GM19240 (cell line): Measurements from ENCODE around the gene ACY1.
"Not testable (repeated sequence)": the region's sequence is repeated elsewhere in the genome, so short reads cannot be mapped to it uniquely, and the experiment has no call there.

Experiments used
- DNase-seq: peaks from one replicate; pipeline ENCODE4 v3.0.0; 2011; ENCODE audit warnings: low spot score; ENCODE audit not compliant: insufficient read length

The ACY1 gene

GRCh38 chr3:51982352-51982837, 940 bp upstream of the ACY1 start:
- DNase-seq: peak; percentile 79

GRCh38 chr3:51983578-51984268, 388 bp downstream of the ACY1 start:
- DNase-seq: no peak

- DNase-seq: no peak
These were observed 923 bp downstream of the ACY1 start for GRCh38 chr3:51984269-51984647.

GRCh38 chr3:51985063-51985462, 1.7 kb downstream of the ACY1 start:
- no peak for DNase-seq

- DNase-seq: no peak
These were observed 2.9 kb downstream of the ACY1 start for GRCh38 chr3:51986010-51986947.

- DNase-seq: no peak
These were observed 4.2 kb downstream of the ACY1 start for GRCh38 chr3:51987568-51987967.

GRCh38 chr3:51988286-51989146, 5.2 kb downstream of the ACY1 start:
- no peak for DNase-seq

GRCh38 chr3:51990501-51990971, 7.2 kb downstream of the ACY1 start:
- DNase-seq: not testable (repeated sequence)

- no peak for DNase-seq
These were observed 8.8 kb downstream of the ACY1 start for GRCh38 chr3:51992017-51992682.

- not testable (repeated sequence) for DNase-seq
These were observed 10.3 kb downstream of the ACY1 start for GRCh38 chr3:51993657-51994056.

GRCh38 chr3:51994530-51994929, 11.2 kb downstream of the ACY1 start:
- no peak for DNase-seq

GRCh38 chr3:51995346-51996163, 12.2 kb downstream of the ACY1 start, which contains the start of gene RPL29:
Gene RPL29 (minus strand): TSS chr3:51995895. CDS start chr3:51995461, 434 bp downstream.
- DNase-seq: peak; percentile 96

GRCh38 chr3:51997172-51997571, 13.8 kb downstream of the ACY1 start:
- DNase-seq: no peak

- DNase-seq: no peak
These were observed 14.7 kb downstream of the ACY1 start for GRCh38 chr3:51997935-51998596.

- no peak for DNase-seq
These were observed 15.4 kb downstream of the ACY1 start for GRCh38 chr3:51998774-51999173.

GRCh38 chr3:51999846-52000245, 16.5 kb downstream of the ACY1 start:
- DNase-seq: no peak

GRCh38 chr3:52001443-52001974, 18.2 kb downstream of the ACY1 start:
- DNase-seq: peak; percentile 97

- no peak for DNase-seq
These were observed 19.4 kb downstream of the ACY1 start for GRCh38 chr3:52002748-52003147.
